Measurements from ENCODE around the gene ELAPOR1.

Gene ELAPOR1

DNA sequence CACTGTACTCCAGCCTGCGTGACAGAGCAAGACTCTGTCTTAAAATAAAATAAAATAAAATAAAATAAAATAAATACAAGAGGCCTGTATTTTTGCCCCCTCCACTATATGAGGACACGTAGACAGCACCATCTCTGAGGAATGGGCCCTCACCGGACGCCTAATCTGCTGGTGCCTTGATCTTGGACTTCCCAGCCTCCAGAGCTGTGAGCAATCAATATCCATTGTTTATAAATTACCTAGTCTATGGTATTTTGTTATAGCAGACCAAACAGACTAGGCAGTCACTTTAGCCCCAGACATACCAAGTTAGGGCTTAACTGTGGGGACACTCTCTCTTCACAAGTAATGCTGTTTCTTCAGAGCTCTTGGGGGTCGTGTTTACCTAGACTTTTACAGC lies 6.4 kb downstream of the ELAPOR1 start:
- no peak for FAIRE-seq
- TF ChIP-seq, protein P1, sequence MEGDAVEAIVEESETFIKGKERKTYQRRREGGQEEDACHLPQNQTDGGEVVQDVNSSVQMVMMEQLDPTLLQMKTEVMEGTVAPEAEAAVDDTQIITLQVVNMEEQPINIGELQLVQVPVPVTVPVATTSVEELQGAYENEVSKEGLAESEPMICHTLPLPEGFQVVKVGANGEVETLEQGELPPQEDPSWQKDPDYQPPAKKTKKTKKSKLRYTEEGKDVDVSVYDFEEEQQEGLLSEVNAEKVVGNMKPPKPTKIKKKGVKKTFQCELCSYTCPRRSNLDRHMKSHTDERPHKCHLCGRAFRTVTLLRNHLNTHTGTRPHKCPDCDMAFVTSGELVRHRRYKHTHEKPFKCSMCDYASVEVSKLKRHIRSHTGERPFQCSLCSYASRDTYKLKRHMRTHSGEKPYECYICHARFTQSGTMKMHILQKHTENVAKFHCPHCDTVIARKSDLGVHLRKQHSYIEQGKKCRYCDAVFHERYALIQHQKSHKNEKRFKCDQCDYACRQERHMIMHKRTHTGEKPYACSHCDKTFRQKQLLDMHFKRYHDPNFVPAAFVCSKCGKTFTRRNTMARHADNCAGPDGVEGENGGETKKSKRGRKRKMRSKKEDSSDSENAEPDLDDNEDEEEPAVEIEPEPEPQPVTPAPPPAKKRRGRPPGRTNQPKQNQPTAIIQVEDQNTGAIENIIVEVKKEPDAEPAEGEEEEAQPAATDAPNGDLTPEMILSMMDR (IDR thresholded peaks at IDR 0.05; ENCODE audit: insufficient read depth, missing control alignments), result no peak

DNA sequence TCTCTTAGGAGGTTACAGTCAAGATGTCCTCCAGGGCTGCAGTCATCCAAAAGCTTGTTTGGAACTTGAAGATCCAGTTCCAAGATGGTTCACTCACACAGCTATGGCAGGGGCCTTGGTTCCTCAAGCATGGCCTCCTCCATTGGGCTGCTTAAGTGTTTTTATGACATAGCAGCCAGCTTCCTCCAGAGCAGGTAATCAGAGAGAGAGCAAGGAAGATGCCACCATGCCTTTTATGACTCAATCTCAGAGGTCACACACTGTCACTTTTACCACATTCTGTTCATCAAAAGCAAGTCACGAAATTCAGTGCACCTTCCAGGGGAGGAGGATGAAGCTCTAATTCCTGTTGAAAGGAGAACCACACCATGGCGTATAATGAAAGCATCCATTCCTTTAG lies 17.1 kb downstream of the ELAPOR1 start:
- DNase-seq (ENCODE audit: insufficient read length, low spot score) (no peak), FAIRE-seq (no peak)
- TF ChIP-seq, protein P1 (IDR thresholded peaks at IDR 0.05; ENCODE audit: insufficient read depth, missing control alignments), result no peak

More for the DNA sequence above, 6.4 kb downstream of the ELAPOR1 start:
- DNase-seq (ENCODE audit: insufficient read length, low spot score), result no peak

GRCh38 chr1:109131800-109132199 lies 17.9 kb downstream of the ELAPOR1 start:
- TF ChIP-seq, protein P1 (IDR thresholded peaks at IDR 0.05; ENCODE audit: insufficient read depth, missing control alignments), result no peak
- no peak for FAIRE-seq

GRCh38 chr1:109133002-109133706 lies 19.2 kb downstream of the ELAPOR1 start:
- FAIRE-seq, result no peak

More at GRCh38 chr1:109131800-109132199, 17.9 kb downstream of the ELAPOR1 start:
- DNase-seq (ENCODE audit: insufficient read length, low spot score), result no peak

DNA sequence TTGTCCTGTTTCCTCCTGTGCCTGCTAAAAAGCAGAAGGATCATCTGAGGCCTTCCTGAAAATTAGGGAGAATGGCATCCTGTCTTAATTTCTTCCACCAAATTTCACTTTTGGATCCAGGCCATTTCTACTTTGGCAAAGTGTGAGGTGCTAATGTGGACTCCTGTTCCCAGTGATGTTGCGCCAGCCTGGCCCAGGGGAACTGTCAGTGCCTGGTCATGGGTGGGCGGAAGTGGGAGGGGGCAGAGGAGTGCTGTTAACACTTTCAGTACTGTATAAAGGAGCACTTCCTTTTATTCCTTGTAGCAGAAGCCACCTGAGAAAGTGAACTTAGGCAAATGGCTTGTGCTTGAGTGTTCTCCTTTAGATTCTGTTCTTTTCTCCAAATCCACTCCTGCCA lies 19.9 kb downstream of the ELAPOR1 start:
- DNase-seq (ENCODE audit: insufficient read length, low spot score) (no peak), FAIRE-seq (no peak)
- TF ChIP-seq, protein P1 (IDR thresholded peaks at IDR 0.05; ENCODE audit: insufficient read depth, missing control alignments), result no peak

More at GRCh38 chr1:109133002-109133706, 19.2 kb downstream of the ELAPOR1 start:
- no peak for DNase-seq (ENCODE audit: insufficient read length, low spot score)
- TF ChIP-seq, protein P1 (IDR thresholded peaks at IDR 0.05; ENCODE audit: insufficient read depth, missing control alignments), result no peak

- DNase-seq (ENCODE audit: insufficient read length, low spot score), result no peak
- TF ChIP-seq, protein P1 (IDR thresholded peaks at IDR 0.05; ENCODE audit: insufficient read depth, missing control alignments), result no peak
- FAIRE-seq, result no peak
Measured at GRCh38 chr1:109134423-109134822, 20.5 kb downstream of the ELAPOR1 start.

GRCh38 chr1:109135940-109136339 lies 22.0 kb downstream of the ELAPOR1 start:
- no peak for DNase-seq (ENCODE audit: insufficient read length, low spot score)
- TF ChIP-seq, protein P1 (IDR thresholded peaks at IDR 0.05; ENCODE audit: insufficient read depth, missing control alignments), result no peak
- FAIRE-seq, result no peak

Data from D721Med (cell line).